Kidney (tissue), 14 donors: ENCODE data around the gene ZCCHC8. TPM values are rescaled to one million over a fixed set of nuclear protein-coding genes. Genes with fewer than 3 reads are reported as not detected.

Experiments
- DNase-seq, 5 donors: peaks; one replicate each; pipeline ENCODE4 v3.0.0-alpha.2; 2013 to 2020
- FAIRE-seq: peaks from 2 replicates; lab custom pipeline; 2012; peaks lifted over from hg19 to GRCh38; lab: Jason Lieb, UNC
- H3K27ac ChIP-seq, 2 donors: one replicate each; pipeline ENCODE4 v1.7.0; 2013; ENCODE audit warnings: low read depth in 2 of 2, low read length in 2 of 2, inconsistent platforms in 1 of 2
- H3K27me3 ChIP-seq: one replicate; pipeline ENCODE4 v1.7.1; 2013; ENCODE audit warnings: low read length, inconsistent platforms; ENCODE audit not compliant: control insufficient read depth, insufficient read depth
- H3K36me3 ChIP-seq, 3 donors: one replicate each; pipeline versions ENCODE4 v1.7.0 to v1.7.1; 2013; ENCODE audit warnings: low read length in 3 of 3, control low read depth in 1 of 3, inconsistent platforms in 1 of 3; ENCODE audit not compliant: insufficient read depth in 3 of 3, control insufficient read depth in 2 of 3
- H3K4me1 ChIP-seq, 3 donors: one replicate each; pipeline versions ENCODE4 v1.7.0 to v1.7.1; 2013; ENCODE audit warnings: low read length in 3 of 3, inconsistent platforms in 1 of 3, low read depth in 1 of 3; ENCODE audit not compliant: control insufficient read depth in 2 of 3, insufficient read depth in 2 of 3
- H3K4me3 ChIP-seq, 3 donors: one replicate each; pipeline versions ENCODE4 v1.7.0 to v1.8.1; 2013; ENCODE audit warnings: low read length in 3 of 3, control low read depth in 1 of 3, inconsistent platforms in 1 of 3
- H3K9ac ChIP-seq, 3 donors: one replicate each; pipeline versions ENCODE4 v1.7.0 to v1.7.1; 2013; ENCODE audit warnings: low read length in 3 of 3, control low read depth in 1 of 3, inconsistent platforms in 1 of 3
- H3K9me3 ChIP-seq, 3 donors: one replicate each; pipeline versions ENCODE4 v1.7.0 to v1.7.1; 2013; ENCODE audit warnings: low read length in 3 of 3, control low read depth in 1 of 3, inconsistent platforms in 1 of 3; ENCODE audit not compliant: control insufficient read depth in 2 of 3, insufficient read depth in 1 of 3
- intact Hi-C: fragments of 100-400 bp; cut with DNase I; formaldehyde crosslinking; loops from one replicate; pipeline ENCODE4 v1.11.1; 2022
- polyA plus RNA-seq: library from polyadenylated mRNA; stranded (reverse); fragments of 350-450 nt; fragmentation: Illumina TruSeq; extraction: RNeasy Lipid Tissue Mini Kit (QIAGEN cat#74804); gene quantifications from one replicate; pipeline ENCODE4 v1.2.3, GENCODE V29; 2014; ENCODE audit warnings: low read depth, low replicate concordance; ENCODE audit not compliant: insufficient read depth
- total RNA-seq: library from RNA; stranded (reverse); fragmentation: NEBNext Ultra II Directional; extraction: Animal tissue kit (Norgen Biotek cat#: 25700); gene quantifications from one replicate; pipeline ENCODE4 v1.2.1, GENCODE V29; 2021
- TF ChIP-seq, protein P1 (sequence below): IDR thresholded peaks from 3 replicates; pipeline ENCODE4 v1.5.1; 2012; ENCODE audit warnings: mild to moderate bottlenecking, moderate library complexity, borderline replicate concordance; ENCODE audit not compliant: insufficient read depth; ENCODE audit errors: extremely low read depth
- donor health status: control.
- donor health status: control.
- donor health status: control.
- donor health status: control.
- donor health status: control.
- donor health status: DM: yes; HTN: yes; CAD: no.
- donor health status: Normal renal cell carcinoma (clear cell type).

Gene ZCCHC8
- total and polyA plus RNA-seq, 2 donors from 2014 or later: 10.9 to 25.8 TPM

GRCh38 chr12:122459211-122459610 lies 41.5 kb downstream of the ZCCHC8 start:
- no peak overlapping the region for H3K9ac ChIP-seq
- H3K9me3 ChIP-seq: no peaks in the 10 kb centered on the region
- H3K36me3 ChIP-seq: no peaks in the 10 kb centered on the region
- no peaks in the 10 kb centered on the region for H3K27me3 ChIP-seq
- H3K27ac ChIP-seq: peak overlapping the region in 1 of 2 donors; percentile 40
- intact Hi-C loops: no loop called here
- TF ChIP-seq, protein P1, sequence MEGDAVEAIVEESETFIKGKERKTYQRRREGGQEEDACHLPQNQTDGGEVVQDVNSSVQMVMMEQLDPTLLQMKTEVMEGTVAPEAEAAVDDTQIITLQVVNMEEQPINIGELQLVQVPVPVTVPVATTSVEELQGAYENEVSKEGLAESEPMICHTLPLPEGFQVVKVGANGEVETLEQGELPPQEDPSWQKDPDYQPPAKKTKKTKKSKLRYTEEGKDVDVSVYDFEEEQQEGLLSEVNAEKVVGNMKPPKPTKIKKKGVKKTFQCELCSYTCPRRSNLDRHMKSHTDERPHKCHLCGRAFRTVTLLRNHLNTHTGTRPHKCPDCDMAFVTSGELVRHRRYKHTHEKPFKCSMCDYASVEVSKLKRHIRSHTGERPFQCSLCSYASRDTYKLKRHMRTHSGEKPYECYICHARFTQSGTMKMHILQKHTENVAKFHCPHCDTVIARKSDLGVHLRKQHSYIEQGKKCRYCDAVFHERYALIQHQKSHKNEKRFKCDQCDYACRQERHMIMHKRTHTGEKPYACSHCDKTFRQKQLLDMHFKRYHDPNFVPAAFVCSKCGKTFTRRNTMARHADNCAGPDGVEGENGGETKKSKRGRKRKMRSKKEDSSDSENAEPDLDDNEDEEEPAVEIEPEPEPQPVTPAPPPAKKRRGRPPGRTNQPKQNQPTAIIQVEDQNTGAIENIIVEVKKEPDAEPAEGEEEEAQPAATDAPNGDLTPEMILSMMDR: no peak
- no peak for FAIRE-seq
- peaks cover 0 to 3% (median 0%) of the 10 kb centered on the region in 3 donors for H3K4me1 ChIP-seq
- no peak overlapping the region for H3K4me3 ChIP-seq
- DNase-seq: peak; percentile 54 to 80 (median 60)

GRCh38 chr12:122458105-122459035 lies 42.4 kb downstream of the ZCCHC8 start:
- H3K27me3 ChIP-seq: no peaks in the 10 kb centered on the region
- DNase-seq (no peak), FAIRE-seq (no peak)

GRCh38 chr12:122457627-122458026 lies 43.1 kb downstream of the ZCCHC8 start:
- Histone ChIP-seq H3K27me3 (no peaks in the 10 kb centered on the region), H3K36me3 (no peaks in the 10 kb centered on the region), H3K4me3 (no peak overlapping the region), H3K27ac (no peak overlapping the region), H3K4me1 (no peaks in the 10 kb centered on the region), H3K9ac (no peak overlapping the region), H3K9me3 (no peaks in the 10 kb centered on the region)
- no peak for DNase-seq
- intact Hi-C loops: no loop called here
- FAIRE-seq: no peak
- TF ChIP-seq, protein P1: no peak

More at GRCh38 chr12:122458105-122459035, 42.4 kb downstream of the ZCCHC8 start:
- intact Hi-C loops: no loop called here
- Histone ChIP-seq H3K9ac (no peak overlapping the region), H3K27ac (peak overlapping the region in 1 of 2 donors; percentile 17), H3K9me3 (no peaks in the 10 kb centered on the region), H3K4me3 (no peak overlapping the region), H3K4me1 (no peaks in the 10 kb centered on the region), H3K36me3 (no peaks in the 10 kb centered on the region)
- TF ChIP-seq, protein P1: no peak
